HCT116 (cell line): ENCODE measurements around the gene SETX. TPM values are rescaled to one million over a fixed set of nuclear protein-coding genes. Genes with fewer than 3 reads are reported as not detected.

Experiments
- ATAC-seq: fragments of 200-7000 bp; cut with Tn5 transposase; 2 replicates; pipeline ENCODE4 v1.9.1; 2020; ENCODE audit warnings: mild to moderate bottlenecking, moderate library complexity
- BruUV-seq: library from RNA; stranded (reverse); fragments of 400-500 nt; replicated peaks from 2 replicates; lab custom pipeline; 2021; lab: Mats Ljungman, UMichigan
- CTCF ChIA-PET: fragments of 300-600 bp; sonication (Branson Sonifier 250); formaldehyde crosslinking; loops from one replicate; lab custom pipeline; 2021; ENCODE audit warnings: antibody characterized with exemption; lab: Charles Lee
- POLR2A ChIA-PET: fragments of 300-600, 350-600 bp; sonication (Branson Sonifier 250); formaldehyde crosslinking; loops from one replicate; lab custom pipeline; 2021; ENCODE audit warnings: antibody characterized with exemption; lab: Charles Lee
- RAD21 ChIA-PET, 2 experiments: fragments of 300-600 bp; sonication (Branson Sonifier 250); formaldehyde crosslinking; loops; one replicate each; lab custom pipeline; 2023; ENCODE audit warnings: low total read pairs in 2 of 2; ENCODE audit not compliant: uncharacterized antibody in 2 of 2, unreplicated experiment in 2 of 2, low non-redundant PET in 1 of 2; lab: Charles Lee
- DNase-seq: peaks from one replicate; pipeline ENCODE4 v3.0.0-alpha.2; 2010; ENCODE audit warnings: low read depth, low spot score
- H2AFZ ChIP-seq: fragments of 200-600 bp; shearing (Covaris generic), sonication (generic); 2 replicates; pipeline ENCODE4 v1.6.1; 2017; ENCODE audit warnings: low read depth, mixed run types, mixed read lengths, antibody characterized with exemption, low read length; ENCODE audit not compliant: poor library complexity, severe bottlenecking
- H3K27ac ChIP-seq: 2 replicates; pipeline ENCODE4 v1.5.1; 2012; ENCODE audit warnings: low read depth, low read length
- H3K27me3 ChIP-seq: fragments of 200-600 bp; sonication (generic); 2 replicates; pipeline ENCODE4 v1.6.1; 2016; ENCODE audit warnings: mixed run types, low read length, mixed read lengths; ENCODE audit not compliant: insufficient read depth
- H3K36me3 ChIP-seq, 2 experiments: fragments of 200-500 bp in 1 of 2; fragments of 200-600 bp in 1 of 2; sonication (Bioruptor generic) in 1 of 2; sonication (generic) in 1 of 2; 2 replicates each; pipeline versions ENCODE4 v1.5.1 to v1.6.1; 2014 to 2016; ENCODE audit warnings: low read length in 2 of 2, inconsistent platforms in 1 of 2, mixed read lengths in 1 of 2, mixed run types in 1 of 2; ENCODE audit not compliant: insufficient read depth in 2 of 2, control insufficient read depth in 1 of 2
- H3K4me1 ChIP-seq, 2 experiments: fragments of 200-600 bp in 1 of 2; sonication (generic) in 1 of 2; 2 replicates each; pipeline versions ENCODE4 v1.5.1 to v1.6.1; 2012 to 2017; ENCODE audit warnings: low read length in 2 of 2, inconsistent platforms in 1 of 2, mild to moderate bottlenecking in 1 of 2, mixed read lengths in 1 of 2, mixed run types in 1 of 2, moderate library complexity in 1 of 2; ENCODE audit not compliant: insufficient read depth in 2 of 2, control insufficient read depth in 1 of 2
- H3K4me2 ChIP-seq: fragments of 200-600 bp; sonication (generic); 2 replicates; pipeline ENCODE4 v1.6.1; 2017; ENCODE audit warnings: mixed run types, low read length, mixed read lengths
- H3K4me3 ChIP-seq, 2 experiments: fragments of 200-600 bp in 1 of 2; sonication (generic) in 1 of 2; replicated peaks in 1 of 2; 2 replicates each; pipeline ENCODE4 v1.5.1; 2011 to 2016; ENCODE audit warnings: low read length in 2 of 2, control low read depth in 1 of 2, low read depth in 1 of 2, mild to moderate bottlenecking in 1 of 2, mixed read lengths in 1 of 2, mixed run types in 1 of 2
- H3K79me2 ChIP-seq: fragments of 200-600 bp; sonication (generic); 2 replicates; pipeline ENCODE4 v1.6.1; 2017; ENCODE audit warnings: mild to moderate bottlenecking, mixed run types, low read length, moderate library complexity, mixed read lengths; ENCODE audit not compliant: insufficient read depth
- H3K9ac ChIP-seq: fragments of 200-600 bp; sonication (generic); 2 replicates; pipeline ENCODE4 v1.6.1; 2016; ENCODE audit warnings: low read length, mixed read lengths
- H3K9me2 ChIP-seq: fragments of 200-600 bp; sonication (generic), shearing (Covaris generic); 2 replicates; pipeline ENCODE4 v1.6.1; 2017; ENCODE audit warnings: mixed run types, mild to moderate bottlenecking, moderate library complexity; ENCODE audit not compliant: insufficient read depth
- H3K9me3 ChIP-seq, 2 experiments: fragments of 200-500 bp in 1 of 2; fragments of 200-600 bp in 1 of 2; sonication (Bioruptor generic) in 1 of 2; sonication (generic) in 1 of 2; 2 replicates each; pipeline ENCODE4 v1.6.1; 2014 to 2017; ENCODE audit warnings: low read length in 2 of 2, mixed read lengths in 2 of 2, inconsistent platforms in 1 of 2, low read depth in 1 of 2, mild to moderate bottlenecking in 1 of 2, mixed run types in 1 of 2, moderate library complexity in 1 of 2; ENCODE audit not compliant: control insufficient read depth in 1 of 2, insufficient read depth in 1 of 2
- H4K20me1 ChIP-seq: fragments of 200-600 bp; sonication (generic), shearing (Covaris generic); 2 replicates; pipeline ENCODE4 v1.6.1; 2017; ENCODE audit warnings: mixed run types, mild to moderate bottlenecking, moderate library complexity; ENCODE audit not compliant: insufficient read depth
- EGR1 ChIP-seq: IDR thresholded peaks from 2 replicates; pipeline ENCODE4 v1.6.1; 2012; ENCODE audit warnings: low read depth
- JUND ChIP-seq: IDR thresholded peaks from 2 replicates; pipeline ENCODE4 v1.6.1; 2012
- POLR2A ChIP-seq: IDR thresholded peaks from 2 replicates; pipeline ENCODE4 v1.7.0; 2011; ENCODE audit warnings: borderline replicate concordance; ENCODE audit not compliant: insufficient read depth, insufficient read length; ENCODE audit errors: extremely low read depth
- intact Hi-C: fragments of 100-400 bp; cut with micrococcal nuclease; formaldehyde crosslinking; loops from 2 replicates; pipeline ENCODE4 v1.10.0; 2022
- total RNA-seq: library from RNA; stranded (reverse); gene quantifications from one replicate; pipeline ENCODE4 v1.2.1, GENCODE V29; 2021; ENCODE audit not compliant: unreplicated experiment
- TF ChIP-seq, protein P1 (sequence below): IDR thresholded peaks from 2 replicates; pipeline ENCODE4 v1.6.1; 2012; ENCODE audit warnings: low read depth
- TF ChIP-seq, protein P2 (sequence below): IDR thresholded peaks from 2 replicates; pipeline ENCODE4 v1.6.1; 2011; ENCODE audit warnings: mild to moderate bottlenecking, low read length, moderate library complexity; ENCODE audit not compliant: insufficient replicate concordance; ENCODE audit errors: extremely low read depth

SETX gene
- total RNA-seq, 1 experiment from 2014 or later: 38.5 TPM

DNA sequence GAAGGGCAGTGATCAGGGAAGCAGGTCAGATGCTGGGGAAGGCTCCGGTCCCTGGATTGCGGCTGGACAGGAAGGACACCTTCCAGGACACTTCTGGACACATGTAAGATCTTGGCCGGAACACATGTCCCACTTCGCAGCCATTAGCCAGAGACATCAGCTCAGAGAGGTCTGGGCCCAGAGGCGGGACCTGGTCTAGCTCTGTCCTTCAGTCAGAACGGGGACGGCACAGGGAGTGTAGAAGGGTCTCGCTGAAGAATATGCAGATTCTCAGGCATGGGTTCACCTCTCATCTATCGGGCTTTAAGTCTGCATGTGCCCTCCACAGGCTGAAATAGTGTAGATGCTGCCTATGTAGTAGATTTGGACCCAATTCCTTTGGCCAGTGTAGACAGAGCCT lies 119.7 kb downstream of the SETX start:
- Histone ChIP-seq H3K9me2 (no peaks in the 10 kb centered on the region), H4K20me1 (no peaks in the 10 kb centered on the region), H3K4me2 (no peak overlapping the region), H3K9ac (no peak overlapping the region), H3K27ac (no peak overlapping the region), H3K27me3 (no peaks in the 10 kb centered on the region), H3K4me3 (no peak overlapping the region), H3K36me3 (no peaks in the 10 kb centered on the region), H2AFZ (no peak overlapping the region), H3K4me1 (peaks cover 6 to 14% of the 10 kb centered on the region in 2 experiments), H3K9me3 (no peaks in the 10 kb centered on the region), H3K79me2 (no peaks in the 10 kb centered on the region)
- no peak for DNase-seq
- BruUV-seq: no TSS peak
- TF ChIP-seq, protein P1, sequence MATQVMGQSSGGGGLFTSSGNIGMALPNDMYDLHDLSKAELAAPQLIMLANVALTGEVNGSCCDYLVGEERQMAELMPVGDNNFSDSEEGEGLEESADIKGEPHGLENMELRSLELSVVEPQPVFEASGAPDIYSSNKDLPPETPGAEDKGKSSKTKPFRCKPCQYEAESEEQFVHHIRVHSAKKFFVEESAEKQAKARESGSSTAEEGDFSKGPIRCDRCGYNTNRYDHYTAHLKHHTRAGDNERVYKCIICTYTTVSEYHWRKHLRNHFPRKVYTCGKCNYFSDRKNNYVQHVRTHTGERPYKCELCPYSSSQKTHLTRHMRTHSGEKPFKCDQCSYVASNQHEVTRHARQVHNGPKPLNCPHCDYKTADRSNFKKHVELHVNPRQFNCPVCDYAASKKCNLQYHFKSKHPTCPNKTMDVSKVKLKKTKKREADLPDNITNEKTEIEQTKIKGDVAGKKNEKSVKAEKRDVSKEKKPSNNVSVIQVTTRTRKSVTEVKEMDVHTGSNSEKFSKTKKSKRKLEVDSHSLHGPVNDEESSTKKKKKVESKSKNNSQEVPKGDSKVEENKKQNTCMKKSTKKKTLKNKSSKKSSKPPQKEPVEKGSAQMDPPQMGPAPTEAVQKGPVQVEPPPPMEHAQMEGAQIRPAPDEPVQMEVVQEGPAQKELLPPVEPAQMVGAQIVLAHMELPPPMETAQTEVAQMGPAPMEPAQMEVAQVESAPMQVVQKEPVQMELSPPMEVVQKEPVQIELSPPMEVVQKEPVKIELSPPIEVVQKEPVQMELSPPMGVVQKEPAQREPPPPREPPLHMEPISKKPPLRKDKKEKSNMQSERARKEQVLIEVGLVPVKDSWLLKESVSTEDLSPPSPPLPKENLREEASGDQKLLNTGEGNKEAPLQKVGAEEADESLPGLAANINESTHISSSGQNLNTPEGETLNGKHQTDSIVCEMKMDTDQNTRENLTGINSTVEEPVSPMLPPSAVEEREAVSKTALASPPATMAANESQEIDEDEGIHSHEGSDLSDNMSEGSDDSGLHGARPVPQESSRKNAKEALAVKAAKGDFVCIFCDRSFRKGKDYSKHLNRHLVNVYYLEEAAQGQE: no peak
- TF ChIP-seq POLR2A (no peak), EGR1 (no peak), JUND (no peak)
- TF ChIP-seq, protein P2, sequence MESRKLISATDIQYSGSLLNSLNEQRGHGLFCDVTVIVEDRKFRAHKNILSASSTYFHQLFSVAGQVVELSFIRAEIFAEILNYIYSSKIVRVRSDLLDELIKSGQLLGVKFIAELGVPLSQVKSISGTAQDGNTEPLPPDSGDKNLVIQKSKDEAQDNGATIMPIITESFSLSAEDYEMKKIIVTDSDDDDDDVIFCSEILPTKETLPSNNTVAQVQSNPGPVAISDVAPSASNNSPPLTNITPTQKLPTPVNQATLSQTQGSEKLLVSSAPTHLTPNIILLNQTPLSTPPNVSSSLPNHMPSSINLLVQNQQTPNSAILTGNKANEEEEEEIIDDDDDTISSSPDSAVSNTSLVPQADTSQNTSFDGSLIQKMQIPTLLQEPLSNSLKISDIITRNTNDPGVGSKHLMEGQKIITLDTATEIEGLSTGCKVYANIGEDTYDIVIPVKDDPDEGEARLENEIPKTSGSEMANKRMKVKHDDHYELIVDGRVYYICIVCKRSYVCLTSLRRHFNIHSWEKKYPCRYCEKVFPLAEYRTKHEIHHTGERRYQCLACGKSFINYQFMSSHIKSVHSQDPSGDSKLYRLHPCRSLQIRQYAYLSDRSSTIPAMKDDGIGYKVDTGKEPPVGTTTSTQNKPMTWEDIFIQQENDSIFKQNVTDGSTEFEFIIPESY: no peak
- ChIA-PET RAD21 (no interaction called here), CTCF (interaction anchor here (0.5 to 7.5 kb wide), 5 partner anchors 11 to 480 kb away, joined by 3 to 154 read pairs (median 5); no protein-coding TSS in a partner anchor), POLR2A (no interaction called here)
- intact Hi-C loops: no loop called here
- ATAC-seq: no peak
